Endothelial cell of umbilical vein (primary cell): ENCODE data around the gene KLK8. TPM values are rescaled to one million over a fixed set of nuclear protein-coding genes. Genes with fewer than 3 reads are reported as not detected.

Experiments used
- BruUV-seq: library from RNA; stranded (reverse); fragments of 400-500 nt; replicated peaks from 2 replicates; lab custom pipeline; 2021; lab: Mats Ljungman, UMichigan
- CTCF ChIA-PET: fragments of 300-600, 350-600 bp; sonication (Branson Sonifier 250); formaldehyde crosslinking; loops from one replicate; lab custom pipeline; 2021; ENCODE audit warnings: antibody characterized with exemption, inconsistent platforms; lab: Charles Lee
- POLR2A ChIA-PET: fragments of 300-600, 350-600 bp; sonication (Branson Sonifier 250); formaldehyde crosslinking; loops from one replicate; lab custom pipeline; 2021; ENCODE audit warnings: antibody characterized with exemption, inconsistent platforms; lab: Charles Lee
- DNase-seq: peaks from one replicate; pipeline ENCODE4 v3.0.0-alpha.2; 2011; ENCODE audit warnings: low read depth, low spot score
- FAIRE-seq: peaks from 2 replicates; lab custom pipeline; 2011; peaks lifted over from hg19 to GRCh38; lab: Jason Lieb, UNC
- H2AFZ ChIP-seq: 2 replicates; pipeline ENCODE4 v1.6.0; 2012; ENCODE audit warnings: low read depth, low read length, control low read depth, inconsistent platforms
- H3K27ac ChIP-seq: 2 replicates; pipeline ENCODE4 v1.5.1; 2011; ENCODE audit warnings: low read depth, mild to moderate bottlenecking, control low read depth, low read length, moderate library complexity; ENCODE audit not compliant: insufficient read depth
- H3K27me3 ChIP-seq, 2 experiments: 2 replicates each; pipeline versions ENCODE4 v1.6.0 to v1.6.1; 2011; ENCODE audit warnings: low read length in 2 of 2, mixed read lengths in 1 of 2; ENCODE audit not compliant: control insufficient read depth in 2 of 2, insufficient read depth in 2 of 2
- H3K36me3 ChIP-seq, 2 experiments: 2 replicates in 1 of 2; 3 replicates in 1 of 2; pipeline ENCODE4 v1.5.1; 2011; ENCODE audit warnings: low read length in 2 of 2, mild to moderate bottlenecking in 1 of 2, moderate library complexity in 1 of 2; ENCODE audit not compliant: control insufficient read depth in 2 of 2, insufficient read depth in 2 of 2; ENCODE audit errors: extremely low read depth in 1 of 2
- H3K4me1 ChIP-seq: 3 replicates; pipeline ENCODE4 v1.5.1; 2011; ENCODE audit warnings: mild to moderate bottlenecking, low read length; ENCODE audit not compliant: control insufficient read depth, insufficient read depth; ENCODE audit errors: extremely low read depth
- H3K4me2 ChIP-seq: 2 replicates; pipeline ENCODE4 v1.6.1; 2011; ENCODE audit warnings: low read length, control low read depth, mixed read lengths; ENCODE audit not compliant: insufficient read depth
- H3K4me3 ChIP-seq, 3 experiments: fragments of 200-600 bp in 1 of 3; sonication (generic), shearing (Covaris generic) in 1 of 3; replicated peaks in 1 of 3; 2 replicates each; pipeline ENCODE4 v1.5.1; 2011 to 2016; ENCODE audit warnings: control low read depth in 3 of 3, low read length in 3 of 3, mild to moderate bottlenecking in 2 of 3, inconsistent platforms in 1 of 3, low read depth in 1 of 3, moderate library complexity in 1 of 3; ENCODE audit not compliant: insufficient read depth in 1 of 3
- H3K79me2 ChIP-seq: 2 replicates; pipeline ENCODE4 v1.6.0; 2012; ENCODE audit warnings: low read length, inconsistent platforms; ENCODE audit not compliant: control insufficient read depth, insufficient read depth
- H3K9ac ChIP-seq: replicated peaks from 2 replicates; pipeline ENCODE3; 2011; ENCODE audit warnings: low read length, control low read depth; ENCODE audit not compliant: insufficient read depth; ENCODE audit errors: extremely low read depth
- H3K9me1 ChIP-seq: replicated peaks from 3 replicates; pipeline ENCODE4 v1.6.0; 2011; ENCODE audit warnings: mild to moderate bottlenecking, low read length; ENCODE audit not compliant: control insufficient read depth, insufficient read depth; ENCODE audit errors: extremely low read depth
- H3K9me3 ChIP-seq: replicated peaks from 2 replicates; pipeline ENCODE4 v1.5.1; 2012; ENCODE audit warnings: low read length, inconsistent platforms; ENCODE audit not compliant: control insufficient read depth, insufficient read depth
- H4K20me1 ChIP-seq: replicated peaks from 2 replicates; pipeline ENCODE3; 2011; ENCODE audit warnings: mild to moderate bottlenecking, low read length; ENCODE audit not compliant: control insufficient read depth, insufficient read depth; ENCODE audit errors: extremely low read depth
- CTCF ChIP-seq, 2 donors: IDR thresholded peaks; 1 replicate in 1 of 2; 2 replicates in 1 of 2; pipeline ENCODE4 v1.5.1; 2011; ENCODE audit warnings: low read length in 2 of 2, mild to moderate bottlenecking in 2 of 2, moderate library complexity in 2 of 2, control low read depth in 1 of 2, inconsistent platforms in 1 of 2, low read depth in 1 of 2; ENCODE audit not compliant: insufficient read depth in 1 of 2; ENCODE audit errors: extremely low read depth in 1 of 2
- FOS ChIP-seq: IDR thresholded peaks from 2 replicates; pipeline ENCODE4 v1.6.1; 2011; ENCODE audit warnings: mild to moderate bottlenecking, low read length, moderate library complexity, borderline replicate concordance; ENCODE audit not compliant: insufficient read depth
- GATA2 ChIP-seq: IDR thresholded peaks from 2 replicates; pipeline ENCODE4 v1.7.0; 2011; ENCODE audit warnings: low read depth, mild to moderate bottlenecking, moderate library complexity, mixed read lengths, low read length; ENCODE audit not compliant: insufficient read length, insufficient read depth
- JUN ChIP-seq: IDR thresholded peaks from 2 replicates; pipeline ENCODE4 v1.6.1; 2011; ENCODE audit warnings: borderline replicate concordance, low read depth; ENCODE audit not compliant: insufficient read length, insufficient read depth
- MAX ChIP-seq: IDR thresholded peaks from 2 replicates; pipeline ENCODE4 v1.6.1; 2011; ENCODE audit not compliant: insufficient read depth, insufficient read length
- MYC ChIP-seq: IDR thresholded peaks from one replicate; pipeline ENCODE4 v1.6.1; 2011; ENCODE audit warnings: mild to moderate bottlenecking, low read depth, low read length
- POLR2A ChIP-seq: IDR thresholded peaks from 2 replicates; pipeline ENCODE4 v1.6.1; 2012; ENCODE audit warnings: low read depth, mild to moderate bottlenecking, control low read depth, low read length
- POLR2AphosphoS5 ChIP-seq: IDR thresholded peaks from 2 replicates; pipeline ENCODE4 v1.6.1; 2012; ENCODE audit warnings: low read depth, mild to moderate bottlenecking, control low read depth, low read length, moderate library complexity; ENCODE audit not compliant: insufficient read depth
- dilution Hi-C: fragments of 300-500 bp; cut with MboI; formaldehyde crosslinking; loops from one replicate; pipeline ENCODE4 v1.15.0; 2019; ENCODE audit warnings: low sequenced_read_pairs; ENCODE audit not compliant: extremely low pct_ligation_motif_present
- intact Hi-C: fragments of 100-400 bp; cut with micrococcal nuclease; formaldehyde crosslinking; loops from one replicate; pipeline ENCODE4 v1.10.0; 2022
- polyA plus RNA-seq, 4 experiments: library from polyadenylated mRNA; depleted of rRNA in 3 of 4; stranded (reverse) in 3 of 4; unstranded in 1 of 4; fragments of >200 nt; gene quantifications; 2 replicates each; pipeline versions ENCODE4 v1.2.1 to v1.2.3, GENCODE V29; 2011 to 2012; ENCODE audit warnings: missing spikeins in 1 of 4
- total RNA-seq: library from RNA; stranded (reverse); gene quantifications from 2 replicates; pipeline ENCODE4 v1.2.3, GENCODE V29; 2021

Gene KLK8
- total and polyA plus RNA-seq, 2 donors (not counting 3 experiments of a cell fraction or from before 2014, with no cell fraction given), result not detected

GRCh38 chr19:50957587-50957986 is 43.8 kb downstream of the KLK8 start:
- intact Hi-C loops, result no loop called here
- no peak for FAIRE-seq
- no TSS peak for BruUV-seq

More at GRCh38 chr19:50957587-50957986, 43.8 kb downstream of the KLK8 start:
- no peaks in the 10 kb centered on the region for H3K4me1 ChIP-seq
- ChIA-PET CTCF (no interaction called here), POLR2A (no interaction called here)
- no peak overlapping the region for H2AFZ ChIP-seq
- TF ChIP-seq MYC (no peak), FOS (no peak), MAX (no peak), POLR2A (no peak), GATA2 (no peak), CTCF (IDR thresholded peaks at IDR 0.05; ENCODE audit: extremely low read depth in 1 of 2, insufficient read depth in 1 of 2, low read depth in 1 of 2, low read length in 2 of 2) (no peak), JUN (no peak), POLR2AphosphoS5 (no peak)
- no peak overlapping the region for H3K4me2 ChIP-seq
- H3K9me3 ChIP-seq, result no peaks in the 10 kb centered on the region
- H3K9ac ChIP-seq, result no peak overlapping the region
- no peaks in the 10 kb centered on the region for H3K79me2 ChIP-seq
- dilution Hi-C loops, result no loop called here
- H3K27ac ChIP-seq, result no peak overlapping the region
- H4K20me1 ChIP-seq, result no peaks in the 10 kb centered on the region
- no peaks in the 10 kb centered on the region for H3K27me3 ChIP-seq
- no peaks in the 10 kb centered on the region for H3K9me1 ChIP-seq
- no peak overlapping the region for H3K4me3 ChIP-seq
- no peak for DNase-seq
- H3K36me3 ChIP-seq, result no peaks in the 10 kb centered on the region
